Measurements from ENCODE around the gene RPS14.

DNA sequence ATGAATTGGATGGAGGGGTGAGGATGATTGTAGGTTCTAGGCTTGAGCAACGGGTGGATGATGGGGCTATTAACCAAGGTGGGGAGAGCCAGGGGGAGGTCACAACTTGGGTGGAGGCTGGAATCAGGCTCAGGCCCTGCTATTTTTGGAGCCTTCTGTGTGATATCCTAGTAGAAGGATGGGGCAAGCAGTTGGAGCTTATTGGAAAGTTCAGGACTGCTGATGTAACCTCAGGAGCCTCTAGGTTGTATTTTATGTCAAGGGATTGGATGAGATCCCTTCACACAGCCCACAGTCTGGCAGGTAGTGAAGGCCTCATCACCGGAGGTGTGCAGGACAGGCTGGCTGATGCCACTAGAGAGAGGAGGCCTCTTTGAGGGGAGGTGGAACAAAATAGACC is 11.2 kb upstream of the RPS14 start:
- TF ChIP-seq, protein P1, sequence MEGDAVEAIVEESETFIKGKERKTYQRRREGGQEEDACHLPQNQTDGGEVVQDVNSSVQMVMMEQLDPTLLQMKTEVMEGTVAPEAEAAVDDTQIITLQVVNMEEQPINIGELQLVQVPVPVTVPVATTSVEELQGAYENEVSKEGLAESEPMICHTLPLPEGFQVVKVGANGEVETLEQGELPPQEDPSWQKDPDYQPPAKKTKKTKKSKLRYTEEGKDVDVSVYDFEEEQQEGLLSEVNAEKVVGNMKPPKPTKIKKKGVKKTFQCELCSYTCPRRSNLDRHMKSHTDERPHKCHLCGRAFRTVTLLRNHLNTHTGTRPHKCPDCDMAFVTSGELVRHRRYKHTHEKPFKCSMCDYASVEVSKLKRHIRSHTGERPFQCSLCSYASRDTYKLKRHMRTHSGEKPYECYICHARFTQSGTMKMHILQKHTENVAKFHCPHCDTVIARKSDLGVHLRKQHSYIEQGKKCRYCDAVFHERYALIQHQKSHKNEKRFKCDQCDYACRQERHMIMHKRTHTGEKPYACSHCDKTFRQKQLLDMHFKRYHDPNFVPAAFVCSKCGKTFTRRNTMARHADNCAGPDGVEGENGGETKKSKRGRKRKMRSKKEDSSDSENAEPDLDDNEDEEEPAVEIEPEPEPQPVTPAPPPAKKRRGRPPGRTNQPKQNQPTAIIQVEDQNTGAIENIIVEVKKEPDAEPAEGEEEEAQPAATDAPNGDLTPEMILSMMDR (IDR thresholded peaks at IDR 0.05), result no peak
- TF ChIP-seq EZH2phosphoT487 (IDR thresholded peaks at IDR 0.05), result no peak
